ENCODE measurements around the gene CRACDL.

DNA sequence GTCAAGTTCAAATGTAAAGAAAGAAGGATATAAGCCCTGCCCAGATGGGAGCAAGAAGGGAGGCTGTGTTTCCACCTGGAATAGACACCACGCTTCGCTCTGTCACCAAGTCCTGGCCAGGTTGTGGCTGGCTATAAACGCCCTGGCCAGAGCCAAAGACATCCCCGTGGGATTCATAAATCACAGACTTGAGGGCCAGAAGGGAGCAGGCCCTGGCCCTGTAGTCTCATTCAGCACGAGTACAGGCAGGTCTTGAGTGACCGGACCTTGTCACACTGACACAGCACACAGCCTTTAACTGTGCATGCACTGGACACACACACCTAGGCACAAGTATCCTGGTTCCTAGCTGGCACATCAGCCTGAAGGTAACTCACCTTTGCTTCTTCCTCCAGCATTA is 110.6 kb downstream of the CRACDL start:
- TF ChIP-seq, protein P1, sequence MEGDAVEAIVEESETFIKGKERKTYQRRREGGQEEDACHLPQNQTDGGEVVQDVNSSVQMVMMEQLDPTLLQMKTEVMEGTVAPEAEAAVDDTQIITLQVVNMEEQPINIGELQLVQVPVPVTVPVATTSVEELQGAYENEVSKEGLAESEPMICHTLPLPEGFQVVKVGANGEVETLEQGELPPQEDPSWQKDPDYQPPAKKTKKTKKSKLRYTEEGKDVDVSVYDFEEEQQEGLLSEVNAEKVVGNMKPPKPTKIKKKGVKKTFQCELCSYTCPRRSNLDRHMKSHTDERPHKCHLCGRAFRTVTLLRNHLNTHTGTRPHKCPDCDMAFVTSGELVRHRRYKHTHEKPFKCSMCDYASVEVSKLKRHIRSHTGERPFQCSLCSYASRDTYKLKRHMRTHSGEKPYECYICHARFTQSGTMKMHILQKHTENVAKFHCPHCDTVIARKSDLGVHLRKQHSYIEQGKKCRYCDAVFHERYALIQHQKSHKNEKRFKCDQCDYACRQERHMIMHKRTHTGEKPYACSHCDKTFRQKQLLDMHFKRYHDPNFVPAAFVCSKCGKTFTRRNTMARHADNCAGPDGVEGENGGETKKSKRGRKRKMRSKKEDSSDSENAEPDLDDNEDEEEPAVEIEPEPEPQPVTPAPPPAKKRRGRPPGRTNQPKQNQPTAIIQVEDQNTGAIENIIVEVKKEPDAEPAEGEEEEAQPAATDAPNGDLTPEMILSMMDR (IDR thresholded peaks at IDR 0.05; ENCODE audit: low read depth, low read length): no peak
- TF ChIP-seq EZH2phosphoT487 (IDR thresholded peaks at IDR 0.05; ENCODE audit: low read depth): no peak
